SK-N-SH (cell line): ENCODE data around the gene EEF1A2. TPM values are rescaled to one million over a fixed set of nuclear protein-coding genes. Genes with fewer than 3 reads are reported as not detected.

Source experiments
- CTCF ChIA-PET: fragments of 300-600, 350-600 bp; formaldehyde crosslinking; extraction: SDS; loops from one replicate; lab custom pipeline; 2021; lab: Yijun Ruan, JAX
- POLR2A ChIA-PET: fragments of 350-600 bp; sonication (Branson Sonifier 250); formaldehyde crosslinking; extraction: SDS; loops from one replicate; lab custom pipeline; 2020; ENCODE audit warnings: antibody characterized with exemption, inconsistent platforms; lab: Yijun Ruan, JAX
- DNase-seq: peaks from one replicate; pipeline ENCODE4 v3.0.0; 2012
- H2AFZ ChIP-seq: fragments of 200-600 bp; sonication (generic); 2 replicates; pipeline ENCODE4 v1.8.1; 2016; ENCODE audit warnings: antibody characterized with exemption, mild to moderate bottlenecking, low read depth
- H3F3A ChIP-seq: fragments of 200-600 bp; sonication (generic); replicated peaks from 2 replicates; pipeline ENCODE3; 2016; ENCODE audit warnings: antibody characterized with exemption, mild to moderate bottlenecking; ENCODE audit not compliant: insufficient read depth
- H3K27ac ChIP-seq, 2 experiments: fragments of 200-500 bp in 1 of 2; fragments of 200-600 bp in 1 of 2; sonication (Bioruptor generic) in 1 of 2; sonication (generic), shearing (Covaris generic) in 1 of 2; 2 replicates each; pipeline versions ENCODE4 v1.5.1 to v1.6.1; 2014 to 2016; ENCODE audit warnings: low read depth in 2 of 2, inconsistent platforms in 1 of 2, low read length in 1 of 2, mild to moderate bottlenecking in 1 of 2, mixed read lengths in 1 of 2
- H3K27me3 ChIP-seq: fragments of 200-600 bp; sonication (generic), shearing (Covaris generic); 2 replicates; pipeline ENCODE4 v1.6.1; 2016; ENCODE audit warnings: mixed run types; ENCODE audit not compliant: insufficient read depth
- H3K36me3 ChIP-seq, 2 experiments: fragments of 200-500 bp in 1 of 2; fragments of 200-600 bp in 1 of 2; sonication (Bioruptor generic) in 1 of 2; sonication (generic) in 1 of 2; replicated peaks in 1 of 2; 2 replicates each; pipeline versions ENCODE3 to v1.5.1; 2014 to 2016; ENCODE audit warnings: low read length in 1 of 2, mild to moderate bottlenecking in 1 of 2; ENCODE audit not compliant: insufficient read depth in 2 of 2, control insufficient read depth in 1 of 2
- H3K4me1 ChIP-seq, 2 experiments: fragments of 200-500 bp in 1 of 2; fragments of 200-600 bp in 1 of 2; sonication (Bioruptor generic) in 1 of 2; sonication (generic), shearing (Covaris generic) in 1 of 2; 2 replicates each; pipeline versions ENCODE4 v1.5.1 to v1.6.1; 2014 to 2016; ENCODE audit warnings: low read depth in 1 of 2, low read length in 1 of 2, mixed run types in 1 of 2; ENCODE audit not compliant: insufficient read depth in 2 of 2, control insufficient read depth in 1 of 2
- H3K4me2 ChIP-seq: fragments of 200-600 bp; sonication (generic), shearing (Covaris generic); 2 replicates; pipeline ENCODE4 v1.6.1; 2017; ENCODE audit warnings: mixed run types
- H3K4me3 ChIP-seq, 2 experiments: fragments of 200-500 bp in 1 of 2; fragments of 200-600 bp in 1 of 2; sonication (Bioruptor generic) in 1 of 2; sonication (generic), shearing (Covaris generic) in 1 of 2; 2 replicates each; pipeline versions ENCODE4 v1.5.1 to v1.8.1; 2014 to 2016; ENCODE audit warnings: low read depth in 2 of 2, inconsistent platforms in 1 of 2, low read length in 1 of 2, mild to moderate bottlenecking in 1 of 2, mixed read lengths in 1 of 2, moderate library complexity in 1 of 2
- H3K79me2 ChIP-seq: fragments of 200-600 bp; sonication (generic); 2 replicates; pipeline ENCODE4 v1.8.1; 2017; ENCODE audit warnings: mild to moderate bottlenecking; ENCODE audit not compliant: insufficient read depth
- H3K9ac ChIP-seq: fragments of 200-600 bp; sonication (generic); 2 replicates; pipeline ENCODE4 v1.6.1; 2017; ENCODE audit warnings: mixed run types
- H3K9me2 ChIP-seq: fragments of 200-600 bp; sonication (generic); 2 replicates; pipeline ENCODE4 v1.6.1; 2017; ENCODE audit warnings: mixed run types
- H3K9me3 ChIP-seq: fragments of 200-600 bp; sonication (generic); 2 replicates; pipeline ENCODE4 v1.6.1; 2017; ENCODE audit warnings: mixed run types, mild to moderate bottlenecking, moderate library complexity
- H4K20me1 ChIP-seq: fragments of 200-600 bp; sonication (generic); 2 replicates; pipeline ENCODE4 v1.6.1; 2017; ENCODE audit warnings: mild to moderate bottlenecking, mixed run types; ENCODE audit not compliant: insufficient read depth
- CTCF ChIP-seq: fragments of 200-600 bp; sonication (generic); IDR thresholded peaks from 2 replicates; pipeline ENCODE4 v1.6.1; 2017; ENCODE audit warnings: antibody characterized with exemption, mild to moderate bottlenecking, moderate library complexity
- ELF1 ChIP-seq: IDR thresholded peaks from 2 replicates; pipeline ENCODE4 v1.4.0; 2012
- FOSL2 ChIP-seq: IDR thresholded peaks from 2 replicates; pipeline ENCODE4 v1.4.0; 2012; ENCODE audit warnings: low read depth, mild to moderate bottlenecking, moderate library complexity, borderline replicate concordance
- GABPA ChIP-seq: IDR thresholded peaks from 2 replicates; pipeline ENCODE4 v1.4.0; 2012; ENCODE audit warnings: low read depth, mild to moderate bottlenecking
- GATA2 ChIP-seq: sonication (generic); formaldehyde crosslinking; IDR thresholded peaks from 2 replicates; pipeline ENCODE4 v1.5.0; 2020; ENCODE audit warnings: mild to moderate bottlenecking, missing genetic modification reagents
- MEF2A ChIP-seq: IDR thresholded peaks from 2 replicates; pipeline ENCODE4 v1.4.0; 2012; ENCODE audit warnings: low read depth, borderline replicate concordance
- NFIC ChIP-seq: IDR thresholded peaks from 2 replicates; pipeline ENCODE4 v1.4.0; 2012; ENCODE audit warnings: borderline replicate concordance
- NRF1 ChIP-seq: IDR thresholded peaks from 2 replicates; pipeline ENCODE4 v1.6.1; 2012; ENCODE audit warnings: low read depth, mild to moderate bottlenecking, low read length
- RAD21 ChIP-seq: IDR thresholded peaks from 2 replicates; pipeline ENCODE4 v1.6.1; 2012; ENCODE audit warnings: mild to moderate bottlenecking, low read length
- RCOR1 ChIP-seq: fragments of 150-350 bp; IDR thresholded peaks from 2 replicates; pipeline ENCODE4 v1.6.1; 2017; ENCODE audit warnings: antibody characterized with exemption, low read length
- SIN3A ChIP-seq: IDR thresholded peaks from 2 replicates; pipeline ENCODE4 v1.6.1; 2012; ENCODE audit warnings: low read depth, mild to moderate bottlenecking, low read length, moderate library complexity, borderline replicate concordance
- SMC3 ChIP-seq: IDR thresholded peaks from 2 replicates; pipeline ENCODE4 v1.6.1; 2012; ENCODE audit warnings: low read depth, low read length, improper control_type of control experiment
- TCF12 ChIP-seq: IDR thresholded peaks from 2 replicates; pipeline ENCODE4 v1.4.0; 2012
- TEAD4 ChIP-seq: IDR thresholded peaks from 2 replicates; pipeline ENCODE4 v1.4.0; 2012; ENCODE audit warnings: mild to moderate bottlenecking, borderline replicate concordance; ENCODE audit not compliant: insufficient read depth
- WGBS: methylation state at CpG from one replicate; pipeline ENCODE4 v1.1.6; 2017; ENCODE audit warnings: low lambda C conversion rate; 5-methylcytosine and 5-hydroxymethylcytosine counted together
- polyA plus RNA-seq, 3 experiments: library from polyadenylated mRNA; depleted of rRNA; stranded (reverse); fragments of >200 nt; gene quantifications; 2 replicates each; pipeline ENCODE4 v1.2.3, GENCODE V29; 2012
- TF ChIP-seq, protein P1 (sequence below): fragments of 150-350 bp; IDR thresholded peaks from 2 replicates; pipeline ENCODE4 v1.6.1; 2016; ENCODE audit warnings: mild to moderate bottlenecking, low read depth, low read length

The EEF1A2 gene
- polyA plus RNA-seq, 1 of the 3 experiments (the other 2 are of a cell fraction), result 16.5 TPM

DNA sequence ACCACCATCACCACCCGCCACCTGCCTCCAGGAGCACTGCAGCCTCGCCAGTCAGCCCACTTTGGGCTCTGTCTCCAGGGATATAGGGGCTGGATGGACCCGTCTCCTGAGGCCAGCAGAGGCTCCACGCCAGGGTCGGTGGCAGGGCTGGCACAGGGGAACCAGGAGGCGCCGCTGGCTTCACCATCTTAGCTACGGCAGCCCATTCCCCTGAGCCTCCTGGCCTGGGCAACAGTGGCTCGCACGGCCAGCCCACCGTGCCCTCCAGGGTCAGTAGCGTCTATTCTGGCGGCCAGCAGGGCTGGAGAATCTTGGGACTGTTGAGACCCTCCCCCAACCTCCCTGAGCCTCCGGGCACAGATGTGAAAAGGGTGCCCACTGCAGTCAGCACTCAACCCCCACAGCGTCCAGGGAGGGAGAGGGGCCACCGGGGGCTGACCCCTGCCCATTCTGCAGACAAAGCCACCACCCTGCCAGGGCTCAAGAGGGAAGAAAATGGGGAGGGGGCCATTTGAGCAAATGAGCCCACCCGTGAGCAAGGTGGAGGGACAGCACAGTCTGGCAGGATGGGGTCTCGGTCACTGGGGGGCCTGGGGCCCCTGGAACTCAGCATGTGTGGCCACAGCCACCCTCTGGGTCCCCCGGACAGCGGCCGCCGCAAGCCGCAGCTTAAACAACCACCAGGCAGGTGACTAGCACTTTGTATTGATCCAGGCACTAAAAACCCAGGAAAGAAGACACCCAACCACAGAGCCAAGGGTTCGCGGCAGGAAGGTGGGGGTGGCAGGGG, 55.1 kb downstream of the EEF1A2 start:
- no peaks in the 10 kb centered on the region for H3K9me3 ChIP-seq
- no peaks in the 10 kb centered on the region for H3K79me2 ChIP-seq
- peaks cover 0 to 42% of the 10 kb centered on the region in 2 experiments; a peak in 1 of 4 replicates for H3K4me1 ChIP-seq
- no peaks in the 10 kb centered on the region for H3K9me2 ChIP-seq
- no peaks in the 10 kb centered on the region for H3F3A ChIP-seq
- no peak for TF ChIP-seq GATA2
- no peak for TF ChIP-seq MEF2A
- TF ChIP-seq, protein P1, sequence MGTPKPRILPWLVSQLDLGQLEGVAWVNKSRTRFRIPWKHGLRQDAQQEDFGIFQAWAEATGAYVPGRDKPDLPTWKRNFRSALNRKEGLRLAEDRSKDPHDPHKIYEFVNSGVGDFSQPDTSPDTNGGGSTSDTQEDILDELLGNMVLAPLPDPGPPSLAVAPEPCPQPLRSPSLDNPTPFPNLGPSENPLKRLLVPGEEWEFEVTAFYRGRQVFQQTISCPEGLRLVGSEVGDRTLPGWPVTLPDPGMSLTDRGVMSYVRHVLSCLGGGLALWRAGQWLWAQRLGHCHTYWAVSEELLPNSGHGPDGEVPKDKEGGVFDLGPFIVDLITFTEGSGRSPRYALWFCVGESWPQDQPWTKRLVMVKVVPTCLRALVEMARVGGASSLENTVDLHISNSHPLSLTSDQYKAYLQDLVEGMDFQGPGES, result no peak
- no peak for TF ChIP-seq NRF1
- no peak for TF ChIP-seq NFIC
- no peak for TF ChIP-seq ELF1
- no peak for TF ChIP-seq SIN3A
- TF ChIP-seq RCOR1, result no peak
- TF ChIP-seq GABPA, result no peak
- TF ChIP-seq FOSL2, result no peak
- TF ChIP-seq TEAD4, result no peak
- no peak for DNase-seq
- H4K20me1 ChIP-seq, result no peaks in the 10 kb centered on the region
- ChIA-PET POLR2A (no interaction called here), CTCF (interaction anchor here (1.4 kb wide), 1 partner anchor 11 kb away, joined by 3 read pairs; no protein-coding TSS in a partner anchor)
- no peak overlapping the region for H3K27ac ChIP-seq
- H3K9ac ChIP-seq, result no peak overlapping the region
- H3K4me2 ChIP-seq, result no peak overlapping the region
- no peak overlapping the region for H3K4me3 ChIP-seq
- 79% methylated on average over 16 of the region's 25 CpGs for WGBS
- H3K36me3 ChIP-seq, result no peaks in the 10 kb centered on the region
- H2AFZ ChIP-seq, result no peak overlapping the region
- H3K27me3 ChIP-seq, result no peaks in the 10 kb centered on the region

DNA sequence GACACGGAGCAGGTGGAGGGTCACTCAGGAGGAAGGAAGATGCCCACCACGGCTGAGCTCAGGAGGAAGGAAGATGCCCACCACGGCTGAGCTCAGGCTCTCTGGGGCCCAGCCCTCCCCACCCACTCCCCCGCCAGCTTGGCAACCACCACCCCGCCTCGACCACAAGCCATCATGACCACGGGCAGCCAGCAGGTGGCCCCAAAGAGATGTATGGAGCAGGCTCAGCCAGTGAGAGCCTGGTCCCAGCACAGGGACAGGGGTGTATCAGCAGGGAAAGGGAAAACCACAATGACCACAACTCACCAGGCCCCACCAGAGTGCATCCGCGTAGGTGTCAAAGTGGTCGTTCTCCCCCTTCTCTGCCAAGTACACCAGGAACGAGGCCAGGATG, 56.8 kb downstream of the EEF1A2 start:
- Histone ChIP-seq H3K4me3 (no peak overlapping the region), H3K4me2 (no peak overlapping the region), H4K20me1 (no peaks in the 10 kb centered on the region), H3K9me3 (no peaks in the 10 kb centered on the region), H3K36me3 (no peaks in the 10 kb centered on the region), H3K79me2 (no peaks in the 10 kb centered on the region), H3F3A (no peaks in the 10 kb centered on the region), H2AFZ (no peak overlapping the region), H3K27ac (peak overlapping the region in 1 of 2 experiments; percentile 62; a peak in 1 of 4 replicates), H3K9ac (no peak overlapping the region), H3K27me3 (no peaks in the 10 kb centered on the region), H3K9me2 (no peaks in the 10 kb centered on the region), H3K4me1 (peaks cover 0 to 32% of the 10 kb centered on the region in 2 experiments; a peak in 1 of 4 replicates)
- POLR2A ChIA-PET, result no interaction called here
- 48% methylated on average over 9 of the region's 11 CpGs for WGBS
- TF ChIP-seq CTCF, result peak; percentile 32
- TF ChIP-seq TCF12, result no peak
- TF ChIP-seq SMC3, result peak; percentile 49; the same call in 1 of the 2 replicates
- peak; percentile 71 for TF ChIP-seq RAD21
- CTCF ChIA-PET, result interaction anchor here (0.6 to 3.2 kb wide), 19 partner anchors 9 to 219 kb away, joined by 3 to 32 read pairs (median 5); partner anchors contain the start of genes KCNQ2 and PTK6
- DNase-seq, result peak; percentile 86
